GM13976 (cell line): Measurements from ENCODE around the gene C22orf31.

Experiments used
- DNase-seq: peaks from one replicate; pipeline ENCODE4 v3.0.0; 2012; ENCODE audit warnings: low spot score
- in situ Hi-C: fragments of 300-500 bp; cut with MboI; formaldehyde crosslinking; loops from one replicate; pipeline ENCODE4 v1.12.0; 2022; ENCODE audit warnings: low sequenced_read_pairs, mixed read lengths, inconsistent platforms; ENCODE audit not compliant: unreplicated experiment
- TF ChIP-seq, protein P1 (sequence below): IDR thresholded peaks from 2 replicates; pipeline ENCODE4 v1.5.1; 2012; ENCODE audit warnings: borderline replicate concordance, mild to moderate bottlenecking; ENCODE audit not compliant: insufficient read depth; ENCODE audit errors: extremely low read depth, missing control alignments, control extremely low read depth

The C22orf31 gene

DNA sequence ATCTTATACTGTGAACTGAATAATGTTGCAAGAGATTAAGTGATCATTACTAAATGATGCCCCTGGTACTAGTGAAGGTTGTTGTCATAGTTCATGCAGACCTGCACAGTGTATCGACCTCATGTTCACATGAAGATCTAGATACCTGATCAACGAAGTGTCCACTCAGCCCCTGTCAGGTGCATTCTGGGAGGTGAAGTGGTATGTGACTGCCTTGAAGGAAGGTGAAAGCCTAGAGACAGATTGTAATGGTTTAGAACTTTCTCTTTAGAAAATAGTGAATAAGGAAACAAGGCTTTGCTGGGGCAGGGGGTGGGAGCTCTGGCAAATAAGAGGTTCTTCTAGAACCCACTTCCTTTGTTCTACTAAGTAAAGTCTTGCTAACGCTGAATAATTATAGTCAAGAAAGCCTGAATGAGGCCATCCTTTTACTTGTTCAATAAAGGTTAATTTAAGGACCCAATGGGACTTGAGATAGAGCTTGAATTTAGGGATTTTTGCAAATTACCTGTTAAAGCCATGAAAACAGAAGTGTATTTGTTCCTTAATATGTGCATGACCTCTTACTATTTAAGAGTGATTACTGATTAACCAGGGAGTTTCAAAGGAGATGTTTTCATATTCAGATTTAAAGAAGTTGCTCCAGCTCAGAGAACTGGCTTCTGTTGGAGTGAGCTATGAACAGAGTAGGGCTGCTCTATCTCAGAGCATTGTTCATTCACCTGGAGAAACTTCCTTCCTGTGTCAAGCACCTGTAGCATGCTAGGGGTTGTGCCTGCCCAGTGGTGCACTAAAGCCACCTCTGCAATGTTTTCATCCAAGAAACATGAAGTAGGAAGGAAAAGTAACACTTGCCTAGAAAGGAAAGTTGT, 45.3 kb downstream of the C22orf31 start:
- in situ Hi-C loops = no loop called here
- DNase-seq = no peak
- TF ChIP-seq, protein P1, sequence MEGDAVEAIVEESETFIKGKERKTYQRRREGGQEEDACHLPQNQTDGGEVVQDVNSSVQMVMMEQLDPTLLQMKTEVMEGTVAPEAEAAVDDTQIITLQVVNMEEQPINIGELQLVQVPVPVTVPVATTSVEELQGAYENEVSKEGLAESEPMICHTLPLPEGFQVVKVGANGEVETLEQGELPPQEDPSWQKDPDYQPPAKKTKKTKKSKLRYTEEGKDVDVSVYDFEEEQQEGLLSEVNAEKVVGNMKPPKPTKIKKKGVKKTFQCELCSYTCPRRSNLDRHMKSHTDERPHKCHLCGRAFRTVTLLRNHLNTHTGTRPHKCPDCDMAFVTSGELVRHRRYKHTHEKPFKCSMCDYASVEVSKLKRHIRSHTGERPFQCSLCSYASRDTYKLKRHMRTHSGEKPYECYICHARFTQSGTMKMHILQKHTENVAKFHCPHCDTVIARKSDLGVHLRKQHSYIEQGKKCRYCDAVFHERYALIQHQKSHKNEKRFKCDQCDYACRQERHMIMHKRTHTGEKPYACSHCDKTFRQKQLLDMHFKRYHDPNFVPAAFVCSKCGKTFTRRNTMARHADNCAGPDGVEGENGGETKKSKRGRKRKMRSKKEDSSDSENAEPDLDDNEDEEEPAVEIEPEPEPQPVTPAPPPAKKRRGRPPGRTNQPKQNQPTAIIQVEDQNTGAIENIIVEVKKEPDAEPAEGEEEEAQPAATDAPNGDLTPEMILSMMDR = no peak

DNA sequence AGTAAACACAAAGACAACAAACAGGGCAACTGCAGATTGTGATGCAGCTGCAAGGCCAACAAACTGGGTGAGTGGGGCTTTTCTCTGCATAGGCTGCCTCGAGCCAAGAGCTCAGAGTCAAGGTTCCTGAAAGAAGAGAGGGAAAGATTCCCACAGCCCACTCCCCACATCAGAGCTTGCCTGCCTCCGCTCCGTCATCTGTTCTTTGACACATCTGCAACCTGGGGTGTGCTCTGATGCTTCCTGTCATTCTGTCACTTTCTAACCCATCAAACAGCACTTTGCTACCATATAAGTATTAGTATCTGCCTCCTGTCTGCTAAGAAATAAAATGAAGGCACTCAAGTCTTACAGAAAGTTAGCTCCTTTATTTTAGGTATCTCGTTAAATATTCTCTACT, 46.9 kb downstream of the C22orf31 start:
- TF ChIP-seq, protein P1 = no peak
- DNase-seq = no peak
- in situ Hi-C loops = no loop called here

DNA sequence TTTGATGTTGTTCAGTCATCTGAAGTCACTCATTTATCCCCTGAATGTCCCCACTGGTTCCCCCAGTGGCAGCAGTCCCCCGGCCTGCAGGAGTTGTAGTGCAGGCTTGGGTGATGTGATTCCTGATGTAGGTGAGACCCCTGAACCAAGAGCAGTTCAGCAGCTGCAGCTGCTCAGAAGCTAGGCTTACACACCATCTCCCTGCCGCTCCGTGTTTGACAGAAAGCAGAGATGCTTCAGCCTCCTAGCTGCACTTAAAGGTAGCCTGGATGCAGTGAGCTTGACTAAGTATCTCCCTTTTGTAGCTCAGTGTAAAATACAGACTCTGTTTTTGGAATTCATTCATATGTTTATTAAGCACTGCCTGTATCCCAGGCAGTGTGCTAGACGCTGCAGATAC, 47.3 kb downstream of the C22orf31 start:
- no peak for DNase-seq
- TF ChIP-seq, protein P1 = no peak
- in situ Hi-C loops = no loop called here

DNA sequence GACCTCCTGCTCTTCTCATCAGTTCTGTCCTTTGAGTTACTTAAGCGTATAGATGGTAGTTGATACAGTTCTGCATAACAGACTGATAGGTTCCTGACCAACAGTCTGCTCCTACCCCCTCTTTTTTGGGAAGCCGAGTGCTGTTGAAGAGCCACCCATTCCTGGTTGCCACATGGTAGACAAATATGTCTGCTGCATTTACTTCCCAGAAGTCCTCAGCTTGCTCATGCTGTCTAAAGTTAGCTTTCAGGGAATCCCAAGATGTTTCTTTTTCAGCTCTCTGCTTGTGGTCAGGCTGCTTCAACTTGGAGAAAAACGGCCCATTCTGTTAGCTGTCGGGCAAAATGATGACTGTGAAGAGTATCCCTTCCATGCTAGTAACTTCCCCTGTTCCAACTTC, 48.7 kb downstream of the C22orf31 start:
- DNase-seq = no peak
- in situ Hi-C loops = no loop called here
- TF ChIP-seq, protein P1 = no peak

DNA sequence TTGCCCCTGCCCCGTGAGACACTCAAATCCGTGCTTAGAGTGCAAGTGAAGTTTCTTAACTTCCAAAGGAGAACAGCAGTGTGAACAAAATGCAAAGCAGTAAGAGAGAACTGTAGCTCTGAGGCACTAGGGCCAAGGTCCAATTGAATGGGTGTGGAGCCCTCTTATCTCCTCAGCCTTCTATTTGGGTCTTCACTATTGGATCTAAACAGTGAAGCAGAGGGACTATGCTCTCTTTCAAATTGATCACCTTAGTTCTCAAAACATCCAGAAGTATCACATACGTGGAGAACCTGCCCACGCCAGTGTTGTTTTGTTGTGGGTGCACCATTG, 49.6 kb downstream of the C22orf31 start:
- in situ Hi-C loops = no loop called here
- TF ChIP-seq, protein P1 = no peak
- DNase-seq = no peak

DNA sequence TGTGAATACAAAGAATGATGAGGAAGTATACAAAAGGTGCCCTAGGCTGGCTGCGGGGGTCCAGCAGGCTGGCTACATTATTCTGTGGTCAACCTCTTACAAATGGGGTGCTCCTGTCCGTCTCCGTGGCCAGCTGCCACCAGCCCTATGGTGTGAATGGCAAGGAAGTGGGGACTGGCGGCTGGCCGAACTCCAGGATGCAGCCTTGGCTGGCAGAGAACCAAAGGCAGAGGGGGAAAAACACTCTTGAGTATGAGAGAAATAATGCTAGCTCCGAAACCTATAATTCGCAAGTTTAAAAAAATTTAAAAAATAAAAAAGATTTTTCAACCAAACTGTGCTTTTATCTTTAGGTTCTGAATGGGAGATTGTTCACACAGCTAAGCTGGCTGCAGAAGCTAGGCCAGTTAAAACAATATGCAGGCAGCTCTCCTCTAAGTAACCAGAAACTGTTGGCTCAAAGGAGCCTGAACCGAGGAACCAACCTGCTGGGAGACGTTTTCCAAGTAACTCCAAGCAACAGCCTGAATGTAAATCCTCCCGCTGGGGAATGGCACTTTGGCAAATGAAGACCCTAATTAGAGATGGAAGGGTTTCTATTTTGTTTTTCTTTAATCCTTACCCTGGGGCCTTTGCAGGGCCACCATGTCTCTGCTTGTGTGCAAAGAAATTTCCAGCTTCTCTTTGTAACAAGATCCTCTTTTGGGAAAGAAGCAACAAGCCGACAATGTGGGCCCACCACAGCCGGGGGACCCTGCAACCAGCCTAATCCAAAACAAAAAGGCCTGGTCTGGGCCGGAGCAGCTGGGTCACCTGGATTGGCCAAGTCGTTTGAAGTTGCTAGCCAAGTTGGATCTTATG, 50.2 kb downstream of the C22orf31 start:
- no peak for DNase-seq
- TF ChIP-seq, protein P1 = no peak
- in situ Hi-C loops = no loop called here
